DOHH2 (cell line): ENCODE data around the gene OR9Q1.

Experiments used
- H3F3A ChIP-seq: fragments of 200-600 bp; sonication (generic), shearing (Covaris generic); 2 replicates; pipeline ENCODE4 v1.6.0; 2016; ENCODE audit warnings: antibody characterized with exemption, mild to moderate bottlenecking; ENCODE audit not compliant: control insufficient read depth, insufficient read depth
- H3K27ac ChIP-seq: fragments of 200-600 bp; sonication (generic); 2 replicates; pipeline ENCODE4 v1.5.1; 2014; ENCODE audit warnings: low read depth, mild to moderate bottlenecking, low read length, moderate library complexity
- H3K27me3 ChIP-seq: fragments of 200-600 bp; sonication (generic); 2 replicates; pipeline ENCODE4 v1.6.1; 2014; ENCODE audit warnings: mild to moderate bottlenecking, low read length, mixed read lengths; ENCODE audit not compliant: control insufficient read depth
- H3K36me3 ChIP-seq: fragments of 200-600 bp; sonication (generic); 2 replicates; pipeline ENCODE4 v1.6.1; 2014; ENCODE audit warnings: mild to moderate bottlenecking, low read length, moderate library complexity, mixed read lengths; ENCODE audit not compliant: control insufficient read depth
- H3K4me1 ChIP-seq: fragments of 200-600 bp; sonication (generic); 2 replicates; pipeline ENCODE4 v1.6.1; 2014; ENCODE audit warnings: mild to moderate bottlenecking, low read length, mixed read lengths; ENCODE audit not compliant: control insufficient read depth
- H3K4me2 ChIP-seq: fragments of 200-600 bp; sonication (generic); 2 replicates; pipeline ENCODE4 v1.6.0; 2014; ENCODE audit warnings: mild to moderate bottlenecking, low read length, moderate library complexity
- H3K4me3 ChIP-seq: fragments of 200-600 bp; sonication (generic); 2 replicates; pipeline ENCODE4 v1.5.1; 2014; ENCODE audit warnings: mild to moderate bottlenecking, low read length, mixed read lengths
- H3K79me2 ChIP-seq: fragments of 200-600 bp; sonication (generic); 2 replicates; pipeline ENCODE4 v1.6.1; 2014; ENCODE audit warnings: mild to moderate bottlenecking, low read length, mixed read lengths; ENCODE audit not compliant: control insufficient read depth
- H3K9me2 ChIP-seq: fragments of 200-600 bp; sonication (generic); replicated peaks from 2 replicates; pipeline ENCODE4 v1.6.1; 2014; ENCODE audit warnings: mild to moderate bottlenecking, low read length, mixed read lengths; ENCODE audit not compliant: control insufficient read depth
- H3K9me3 ChIP-seq: fragments of 200-600 bp; sonication (generic); 2 replicates; pipeline ENCODE4 v1.6.1; 2014; ENCODE audit warnings: antibody characterized with exemption, low read length, mixed read lengths; ENCODE audit not compliant: control insufficient read depth, insufficient read depth
- H4K20me1 ChIP-seq: fragments of 200-600 bp; sonication (generic); 2 replicates; pipeline ENCODE4 v1.6.0; 2014; ENCODE audit warnings: low read depth, mild to moderate bottlenecking, antibody characterized with exemption, low read length, moderate library complexity; ENCODE audit not compliant: control insufficient read depth, insufficient read depth
- CTCF ChIP-seq: fragments of 200-600 bp; sonication (generic); IDR thresholded peaks from one replicate; pipeline ENCODE4 v1.5.1; 2014; ENCODE audit warnings: antibody characterized with exemption, mild to moderate bottlenecking, low read depth, low read length; ENCODE audit not compliant: poor library complexity, severe bottlenecking
- EZH2phosphoT487 ChIP-seq: fragments of 200-600 bp; sonication (generic); IDR thresholded peaks from 2 replicates; pipeline ENCODE4 v1.6.1; 2017; ENCODE audit warnings: borderline replicate concordance, mild to moderate bottlenecking, antibody characterized with exemption, low read length, moderate library complexity, mixed read lengths

Gene OR9Q1

GRCh38 chr11:58057481-58057880 is 33.8 kb downstream of the OR9Q1 start:
- Histone ChIP-seq H3K9me2 (no peaks in the 10 kb centered on the region), H3F3A (no peaks in the 10 kb centered on the region), H3K4me1 (no peaks in the 10 kb centered on the region), H3K4me3 (no peak overlapping the region), H3K9me3 (no peaks in the 10 kb centered on the region), H3K36me3 (no peaks in the 10 kb centered on the region), H3K27ac (no peak overlapping the region), H4K20me1 (no peaks in the 10 kb centered on the region), H3K27me3 (no peaks in the 10 kb centered on the region), H3K79me2 (no peaks in the 10 kb centered on the region), H3K4me2 (no peak overlapping the region)
- TF ChIP-seq EZH2phosphoT487 (no peak), CTCF (no peak)

GRCh38 chr11:58058276-58059006 is 34.8 kb downstream of the OR9Q1 start:
- Histone ChIP-seq H3K4me3 (no peak overlapping the region), H3K27ac (no peak overlapping the region), H3K79me2 (no peaks in the 10 kb centered on the region), H3K9me3 (no peaks in the 10 kb centered on the region), H3K4me1 (no peaks in the 10 kb centered on the region), H3K9me2 (no peaks in the 10 kb centered on the region), H3K36me3 (no peaks in the 10 kb centered on the region), H4K20me1 (no peaks in the 10 kb centered on the region), H3K4me2 (no peak overlapping the region), H3K27me3 (no peaks in the 10 kb centered on the region), H3F3A (no peaks in the 10 kb centered on the region)
- no peak for TF ChIP-seq EZH2phosphoT487

- Histone ChIP-seq H4K20me1 (no peaks in the 10 kb centered on the region), H3K9me2 (no peaks in the 10 kb centered on the region), H3K4me1 (no peaks in the 10 kb centered on the region), H3K36me3 (no peaks in the 10 kb centered on the region), H3K27ac (no peak overlapping the region), H3K9me3 (no peaks in the 10 kb centered on the region), H3K4me2 (no peak overlapping the region), H3K27me3 (no peaks in the 10 kb centered on the region), H3F3A (no peaks in the 10 kb centered on the region), H3K79me2 (no peaks in the 10 kb centered on the region), H3K4me3 (no peak overlapping the region)
- TF ChIP-seq CTCF (no peak), EZH2phosphoT487 (no peak)
These were observed 35.3 kb downstream of the OR9Q1 start for GRCh38 chr11:58059007-58059350.

GRCh38 chr11:58060535-58060934 is 36.9 kb downstream of the OR9Q1 start:
- Histone ChIP-seq H3K9me3 (no peaks in the 10 kb centered on the region), H3K27ac (no peak overlapping the region), H3K9me2 (no peaks in the 10 kb centered on the region), H3K4me1 (no peaks in the 10 kb centered on the region), H3K36me3 (no peaks in the 10 kb centered on the region), H3K4me3 (no peak overlapping the region), H4K20me1 (no peaks in the 10 kb centered on the region), H3F3A (no peaks in the 10 kb centered on the region), H3K4me2 (no peak overlapping the region), H3K79me2 (no peaks in the 10 kb centered on the region), H3K27me3 (no peaks in the 10 kb centered on the region)
- TF ChIP-seq CTCF = no peak
- TF ChIP-seq EZH2phosphoT487 = no peak
